ENCODE data around the gene FCRL2. TPM values are rescaled to one million over a fixed set of nuclear protein-coding genes. Genes with fewer than 3 reads are reported as not detected.

FCRL2 gene
- total and polyA plus RNA-seq, 9 donors = 0.11 to 0.12 TPM; not detected in 7

DNA sequence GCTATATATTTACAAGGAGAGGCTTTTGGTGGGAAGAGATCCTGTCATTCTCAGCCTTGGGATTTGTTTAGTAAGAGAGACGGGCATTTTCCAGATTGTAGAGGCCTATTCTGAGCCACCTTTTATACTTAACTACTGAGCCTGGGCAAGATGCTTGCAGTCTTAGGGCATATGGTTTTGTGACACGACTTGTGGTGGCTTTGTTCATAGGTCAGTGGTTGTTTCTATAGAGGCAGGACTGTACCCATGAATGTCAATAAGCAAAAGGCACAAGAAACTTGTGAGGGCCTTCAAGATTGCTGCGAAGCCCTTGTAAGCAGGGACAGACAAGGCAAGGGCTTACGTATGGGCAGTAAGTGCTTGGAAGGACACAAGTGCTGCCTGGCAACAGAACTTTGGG, 73.0 kb downstream of the FCRL2 start:
- H3K4me3 ChIP-seq = no peak overlapping the region
- intact Hi-C loops (cut with DNase I) = no loop called here
- H3K9me3 ChIP-seq = no peaks in the 10 kb centered on the region
- DNase-seq = no peak
- H3K36me3 ChIP-seq = no peaks in the 10 kb centered on the region
- no peak overlapping the region for H3K27ac ChIP-seq
- H3K4me1 ChIP-seq (ENCODE audit: insufficient read depth) = no peaks in the 10 kb centered on the region
- no peaks in the 10 kb centered on the region for H3K27me3 ChIP-seq
- 79 to 86% (median 82%) methylated on average over 4 of the region's 4 CpGs for WGBS, 3 donors
- TF ChIP-seq, protein P1, sequence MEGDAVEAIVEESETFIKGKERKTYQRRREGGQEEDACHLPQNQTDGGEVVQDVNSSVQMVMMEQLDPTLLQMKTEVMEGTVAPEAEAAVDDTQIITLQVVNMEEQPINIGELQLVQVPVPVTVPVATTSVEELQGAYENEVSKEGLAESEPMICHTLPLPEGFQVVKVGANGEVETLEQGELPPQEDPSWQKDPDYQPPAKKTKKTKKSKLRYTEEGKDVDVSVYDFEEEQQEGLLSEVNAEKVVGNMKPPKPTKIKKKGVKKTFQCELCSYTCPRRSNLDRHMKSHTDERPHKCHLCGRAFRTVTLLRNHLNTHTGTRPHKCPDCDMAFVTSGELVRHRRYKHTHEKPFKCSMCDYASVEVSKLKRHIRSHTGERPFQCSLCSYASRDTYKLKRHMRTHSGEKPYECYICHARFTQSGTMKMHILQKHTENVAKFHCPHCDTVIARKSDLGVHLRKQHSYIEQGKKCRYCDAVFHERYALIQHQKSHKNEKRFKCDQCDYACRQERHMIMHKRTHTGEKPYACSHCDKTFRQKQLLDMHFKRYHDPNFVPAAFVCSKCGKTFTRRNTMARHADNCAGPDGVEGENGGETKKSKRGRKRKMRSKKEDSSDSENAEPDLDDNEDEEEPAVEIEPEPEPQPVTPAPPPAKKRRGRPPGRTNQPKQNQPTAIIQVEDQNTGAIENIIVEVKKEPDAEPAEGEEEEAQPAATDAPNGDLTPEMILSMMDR (IDR thresholded peaks at IDR 0.05) = no peak
- TF ChIP-seq POLR2A (IDR thresholded peaks at IDR 0.05) (no peak), EP300 (IDR thresholded peaks at IDR 0.05) (no peak)

DNA sequence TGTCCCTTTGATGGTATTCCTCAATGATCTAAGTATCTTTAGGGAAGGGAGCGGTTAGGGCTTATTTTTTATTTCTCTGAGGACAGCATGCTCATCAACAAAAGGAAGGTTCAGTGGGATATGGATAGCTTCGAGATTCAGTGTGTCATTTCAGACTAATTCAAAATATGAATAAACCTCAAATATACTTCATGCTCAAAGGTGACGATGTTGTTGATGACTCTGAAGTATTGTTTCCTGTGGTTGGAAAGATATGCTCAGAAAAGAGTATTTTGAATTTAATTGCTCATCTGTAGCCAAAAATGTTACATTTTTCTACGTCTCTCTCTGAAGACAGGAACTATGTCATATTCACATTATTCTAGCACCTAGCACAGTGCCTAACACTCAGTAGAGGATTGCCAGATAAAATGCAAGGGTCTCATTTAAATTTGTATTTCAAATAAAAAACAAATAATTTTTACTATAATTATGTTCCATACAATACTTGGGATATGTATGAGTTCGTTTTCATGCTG, 74.6 kb downstream of the FCRL2 start:
- Histone ChIP-seq H3K4me1 (ENCODE audit: insufficient read depth) (no peaks in the 10 kb centered on the region), H3K9me3 (no peaks in the 10 kb centered on the region), H3K27me3 (no peaks in the 10 kb centered on the region), H3K27ac (no peak overlapping the region), H3K36me3 (no peaks in the 10 kb centered on the region), H3K4me3 (no peak overlapping the region)
- 64 to 75% (median 74%) methylated on average over 5 of the region's 5 CpGs for WGBS, 3 donors
- no peak for DNase-seq
- TF ChIP-seq, protein P1 (IDR thresholded peaks at IDR 0.05) = no peak
- no peak for TF ChIP-seq POLR2A (IDR thresholded peaks at IDR 0.05)
- TF ChIP-seq EP300 (IDR thresholded peaks at IDR 0.05) = no peak
- intact Hi-C loops (cut with DNase I) = no loop called here

DNA sequence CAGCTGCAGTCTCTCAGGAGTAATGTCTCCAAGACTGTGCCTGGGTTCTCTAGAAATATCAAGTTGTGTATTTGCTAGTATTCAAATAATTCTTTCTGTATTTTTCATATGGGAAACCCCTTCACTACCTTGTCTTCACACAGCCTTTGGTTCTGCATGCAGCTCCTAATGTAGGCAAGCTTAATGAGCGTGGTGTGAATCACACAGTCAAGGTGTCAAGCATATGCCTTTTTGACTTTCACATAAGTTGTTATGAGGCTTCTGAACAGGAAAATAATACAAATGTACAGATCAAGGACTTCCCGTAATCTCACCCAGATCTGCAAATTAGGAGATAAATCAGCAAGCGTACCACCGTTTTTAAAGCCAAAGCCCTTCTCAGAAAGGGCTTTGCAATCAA, 76.2 kb downstream of the FCRL2 start, which contains the start of gene FCRL3:
Gene FCRL3, minus strand, starts transcription at position 38 of the 400 bp plus-strand sequence. CDS start 280 bp downstream, outside the sequence.
- no peaks in the 10 kb centered on the region for H3K27me3 ChIP-seq
- H3K4me1 ChIP-seq (ENCODE audit: insufficient read depth) = no peaks in the 10 kb centered on the region
- H3K27ac ChIP-seq = no peak within 1 kb of the TSS
- no peak within 1 kb of the TSS for H3K4me3 ChIP-seq
- 82 to 92% (median 87%) methylated on average over 4 of the region's 4 CpGs for WGBS, 3 donors
- no peak for DNase-seq
- H3K36me3 ChIP-seq = no peaks in the 10 kb centered on the region
- intact Hi-C loops (cut with DNase I) = no loop called here
- TF ChIP-seq EP300 (IDR thresholded peaks at IDR 0.05) (no peak), POLR2A (IDR thresholded peaks at IDR 0.05) (no peak)
- TF ChIP-seq, protein P1 (IDR thresholded peaks at IDR 0.05) = no peak
- no peaks in the 10 kb centered on the region for H3K9me3 ChIP-seq

DNA sequence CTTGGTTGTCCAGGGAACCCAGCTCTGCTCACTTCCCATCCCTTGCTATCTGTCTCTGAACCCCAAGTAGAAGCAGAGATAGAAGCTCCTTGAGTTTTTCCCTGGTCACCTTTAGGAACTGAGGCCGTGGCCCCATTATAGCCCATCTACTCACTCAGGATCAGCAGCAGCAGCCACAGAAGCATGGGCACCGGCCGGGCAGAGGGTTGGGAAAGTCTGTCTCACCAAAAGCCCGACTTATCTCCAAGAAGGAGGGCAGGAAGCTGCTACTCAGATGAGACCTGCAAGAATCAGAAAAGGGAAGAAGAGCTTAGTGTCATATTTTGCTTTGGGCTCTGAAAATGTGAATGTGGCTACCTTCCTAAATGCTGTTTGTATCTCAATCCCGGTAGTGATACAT, 76.6 kb downstream of the FCRL2 start:
- no peaks in the 10 kb centered on the region for H3K27me3 ChIP-seq
- intact Hi-C loops (cut with DNase I) = no loop called here
- 48 to 77% (median 58%) methylated on average over 5 of the region's 5 CpGs for WGBS, 3 donors

More for the DNA sequence above, 76.6 kb downstream of the FCRL2 start:
- Histone ChIP-seq H3K27ac (no peak overlapping the region), H3K4me3 (no peak overlapping the region), H3K36me3 (no peaks in the 10 kb centered on the region), H3K9me3 (no peaks in the 10 kb centered on the region), H3K4me1 (ENCODE audit: insufficient read depth) (no peaks in the 10 kb centered on the region)
- DNase-seq = no peak
- no peak for TF ChIP-seq EP300 (IDR thresholded peaks at IDR 0.05)
- TF ChIP-seq, protein P1 (IDR thresholded peaks at IDR 0.05) = no peak
- no peak for TF ChIP-seq POLR2A (IDR thresholded peaks at IDR 0.05)
